GM20431 (cell line): ENCODE results near the gene GNAO1.

Source experiments
- in situ Hi-C: fragments of 300-500 bp; cut with MseI, MboI; formaldehyde crosslinking; loops from one replicate; pipeline ENCODE4 v1.15.0; 2020; ENCODE audit warnings: low sequenced_read_pairs; ENCODE audit not compliant: unreplicated experiment

GNAO1 gene

GRCh38 chr16:56279132-56279531 is 87.8 kb downstream of the GNAO1 start:
- in situ Hi-C loops = no loop called here

GRCh38 chr16:56279914-56280313 is 88.6 kb downstream of the GNAO1 start:
- in situ Hi-C loops = no loop called here

- in situ Hi-C loops = no loop called here
Measured at GRCh38 chr16:56281249-56281805, 90.0 kb downstream of the GNAO1 start.

DNA sequence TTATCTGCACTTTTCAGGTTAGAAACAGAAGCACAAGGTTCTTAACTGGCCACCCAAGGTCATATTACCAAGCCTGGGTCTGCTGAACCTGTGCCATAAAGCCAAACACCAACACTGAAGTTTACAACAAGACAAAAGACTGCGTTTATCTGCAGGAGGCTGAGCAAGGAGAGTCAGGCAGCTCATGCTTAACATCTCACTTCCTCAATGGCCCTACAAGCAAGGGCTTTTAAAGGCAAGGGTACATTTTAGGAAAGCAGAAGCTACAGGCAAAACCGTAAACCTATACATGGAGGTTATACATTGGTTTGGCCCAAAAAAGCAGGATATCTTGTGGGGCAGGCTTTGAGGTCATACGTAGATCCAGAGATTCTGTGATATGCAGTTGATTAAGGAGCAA is 91.2 kb downstream of the GNAO1 start:
- in situ Hi-C loops = no loop called here

DNA sequence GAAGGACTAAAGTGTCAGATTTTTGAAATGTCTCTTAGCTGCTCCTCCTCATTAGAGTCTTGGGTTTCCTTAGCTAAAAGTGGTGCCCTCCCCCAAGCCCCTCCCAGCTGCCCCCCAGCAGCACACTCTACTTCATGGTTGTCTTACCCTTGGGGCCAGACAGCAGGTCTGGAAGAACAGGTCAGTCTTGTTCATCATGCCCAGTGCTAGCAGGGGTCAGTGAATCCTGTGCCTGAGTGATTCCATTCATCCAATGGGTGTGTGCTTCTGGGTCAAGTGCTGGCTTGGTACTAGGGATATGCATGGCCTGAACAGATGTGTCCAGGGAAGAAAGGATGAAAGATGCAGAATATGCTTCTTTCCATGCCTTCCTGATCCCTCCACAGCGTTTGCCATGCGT is 93.2 kb downstream of the GNAO1 start:
- in situ Hi-C loops = no loop called here

GRCh38 chr16:56286809-56287208 is 95.5 kb downstream of the GNAO1 start:
- in situ Hi-C loops = no loop called here

- in situ Hi-C loops = no loop called here
Measured at GRCh38 chr16:56288019-56288418, 96.7 kb downstream of the GNAO1 start.

- in situ Hi-C loops = no loop called here
Measured at GRCh38 chr16:56289416-56289815, 98.1 kb downstream of the GNAO1 start.

DNA sequence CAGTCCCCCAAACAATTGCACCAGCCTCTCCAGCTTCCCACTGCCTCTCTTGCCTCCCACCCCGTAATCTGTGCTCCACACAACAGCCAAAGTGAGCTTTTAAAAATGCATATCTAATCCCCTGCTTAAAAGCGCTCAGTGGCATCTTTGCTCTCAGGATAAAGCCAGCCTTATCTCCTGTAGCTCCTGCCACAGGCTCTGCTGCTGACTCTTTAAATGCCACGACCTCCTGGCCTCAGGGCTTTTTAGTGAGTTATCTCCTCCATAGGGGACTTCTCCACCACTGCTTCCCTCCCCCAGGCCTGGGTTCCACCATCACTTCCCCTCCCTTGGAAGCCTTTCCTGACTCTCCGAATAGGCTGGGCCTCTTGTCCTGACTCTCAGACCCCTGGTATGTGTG is 98.6 kb downstream of the GNAO1 start:
- in situ Hi-C loops = no loop called here

GRCh38 chr16:56294014-56294413 is 102.7 kb downstream of the GNAO1 start:
- in situ Hi-C loops = no loop called here

DNA sequence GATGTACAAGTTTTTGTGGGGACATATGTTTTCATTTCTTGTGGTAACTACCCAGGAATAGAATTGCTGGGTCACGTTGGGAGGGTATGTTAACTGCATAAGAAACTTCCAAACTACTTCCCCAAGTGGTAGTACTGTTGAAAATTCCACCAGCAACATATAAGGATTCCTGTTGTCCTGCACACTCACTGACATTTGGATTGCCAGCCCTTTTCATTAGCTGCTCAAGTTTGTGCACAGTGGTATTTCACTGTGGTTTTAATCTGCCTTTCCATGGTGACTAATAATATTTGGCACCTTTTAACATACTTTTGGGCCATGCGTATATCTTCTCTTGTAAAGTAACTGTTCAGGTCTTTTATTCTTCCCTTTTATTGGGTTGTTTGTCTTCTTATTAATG is 103.3 kb downstream of the GNAO1 start:
- in situ Hi-C loops = no loop called here

- in situ Hi-C loops = no loop called here
Measured at GRCh38 chr16:56295059-56295665, 103.9 kb downstream of the GNAO1 start.

DNA sequence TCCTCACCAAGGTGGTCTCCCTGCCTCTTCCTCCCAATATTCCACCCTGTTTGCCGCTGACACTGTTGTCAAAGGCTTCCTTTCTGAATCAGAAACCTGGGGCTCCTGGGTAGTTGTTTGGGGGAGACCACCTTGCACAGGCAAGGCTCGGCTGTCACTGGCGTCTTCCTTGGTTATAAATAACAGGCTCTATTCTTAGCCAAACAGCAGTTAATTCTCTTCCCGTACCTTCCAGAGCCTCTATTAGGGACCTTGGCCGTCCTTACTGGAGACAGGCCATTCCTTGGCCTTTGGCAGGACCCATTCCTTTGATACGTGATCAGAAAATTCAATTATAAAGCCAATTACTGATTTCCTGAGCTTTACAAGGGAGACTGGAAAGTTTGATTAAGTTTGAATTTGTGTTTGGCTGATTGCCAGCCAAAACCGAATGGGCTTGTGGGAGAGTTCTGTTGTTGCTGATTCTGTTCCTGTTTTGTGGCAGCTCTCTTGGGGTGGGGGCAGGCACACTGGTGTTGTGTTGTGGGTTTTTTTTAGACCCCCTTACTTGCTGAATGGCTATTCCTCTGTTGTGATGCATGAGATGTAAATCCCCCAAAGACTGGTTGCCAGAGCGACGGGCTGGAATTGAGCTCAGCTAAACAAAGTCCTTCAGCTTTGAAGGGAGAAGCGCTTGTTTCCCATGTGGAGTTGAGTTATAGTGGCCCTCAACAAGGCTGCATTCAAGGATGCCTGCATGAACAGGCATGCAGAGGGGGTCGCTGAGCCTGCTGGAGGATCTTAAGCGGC is 104.6 kb downstream of the GNAO1 start:
- in situ Hi-C loops = no loop called here

DNA sequence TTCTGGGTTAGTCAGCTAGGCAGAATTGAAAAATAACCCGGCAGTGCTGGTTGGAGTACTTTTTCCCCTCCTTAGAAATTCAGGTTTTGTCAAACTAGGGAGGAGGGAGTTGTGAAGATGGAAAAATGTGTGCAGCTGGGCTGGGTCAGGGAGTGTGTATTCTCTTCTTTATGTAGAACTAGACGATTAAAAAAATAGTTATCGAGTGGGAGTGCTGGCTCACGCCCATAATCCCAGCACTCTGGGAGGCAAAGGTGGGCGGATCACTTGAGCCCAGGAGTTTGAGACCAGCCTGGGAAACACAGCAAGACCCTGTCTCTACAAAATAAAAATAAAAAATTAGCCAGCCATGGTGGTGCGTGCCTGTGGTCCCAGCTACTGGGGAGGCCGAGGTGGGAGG is 106.4 kb downstream of the GNAO1 start:
- in situ Hi-C loops = no loop called here

- in situ Hi-C loops = no loop called here
Measured at GRCh38 chr16:56298116-56298515, 106.8 kb downstream of the GNAO1 start.

DNA sequence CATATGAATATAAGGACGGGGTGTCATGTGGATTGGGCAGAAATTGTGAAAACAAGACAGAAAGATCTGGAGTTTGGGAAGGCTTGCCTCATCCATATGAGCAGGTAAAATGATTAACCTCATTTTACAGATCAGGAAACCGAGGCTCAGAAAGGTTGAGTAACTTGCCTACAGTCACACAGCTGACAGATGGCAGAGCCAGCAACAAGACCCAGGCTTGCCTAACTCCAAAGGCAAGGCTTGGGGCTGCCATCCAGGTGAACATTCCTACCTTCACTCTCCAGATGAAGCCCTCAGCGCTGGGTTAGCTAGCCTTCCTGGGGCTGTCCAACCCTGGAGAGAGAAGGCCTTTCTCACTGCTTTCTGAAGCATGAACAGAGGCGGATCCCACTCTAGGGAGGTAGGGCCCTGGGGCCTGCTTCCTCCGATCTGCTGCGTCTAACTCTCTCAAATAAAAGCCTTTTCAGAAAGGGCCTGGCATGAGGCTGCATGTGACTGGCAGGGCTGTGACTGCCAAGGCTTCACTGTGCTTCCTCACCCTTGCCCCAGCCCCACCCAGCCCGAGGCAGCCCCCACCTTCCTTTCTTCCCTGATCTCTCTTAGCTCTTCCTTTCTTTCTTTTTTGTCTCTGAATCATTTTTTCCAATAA is 107.8 kb downstream of the GNAO1 start:
- in situ Hi-C loops = no loop called here

GRCh38 chr16:56300242-56300623 is 108.9 kb downstream of the GNAO1 start:
- in situ Hi-C loops = loop anchor here (25.0 kb wide), 1 partner anchor 363 kb away; no protein-coding TSS in a partner anchor

- in situ Hi-C loops = loop anchor here (25.0 kb wide), 1 partner anchor 364 kb away; no protein-coding TSS in a partner anchor
Measured at GRCh38 chr16:56300891-56301850, 109.9 kb downstream of the GNAO1 start.

- in situ Hi-C loops = loop anchor here (25.0 kb wide), 1 partner anchor 365 kb away; no protein-coding TSS in a partner anchor
Measured at GRCh38 chr16:56302506-56302905, 111.2 kb downstream of the GNAO1 start.
